HEK293T (cell line): ENCODE data around the gene ANKRD12.

ENCODE experiments used
- CTCF ChIA-PET: fragments of 350-600 bp; formaldehyde crosslinking; extraction: SDS; loops from one replicate; lab custom pipeline; 2021; ENCODE audit warnings: antibody characterized with exemption, inconsistent platforms; lab: Yijun Ruan, JAX
- POLR2A ChIA-PET: fragments of 350-600 bp; formaldehyde crosslinking; extraction: SDS; loops from one replicate; lab custom pipeline; 2020; ENCODE audit warnings: antibody characterized with exemption, inconsistent platforms; lab: Yijun Ruan, JAX
- DNase-seq: peaks from one replicate; pipeline ENCODE4 v3.0.0; 2012; ENCODE audit warnings: mixed read lengths; ENCODE audit errors: extremely low spot score
- ARNT ChIP-seq: fragments of 450-650 bp; IDR thresholded peaks from 2 replicates; pipeline ENCODE4 v1.6.1; 2017; ENCODE audit warnings: mild to moderate bottlenecking
- BHLHE40 ChIP-seq: fragments of 450-650 bp; IDR thresholded peaks from 2 replicates; pipeline ENCODE4 v1.6.1; 2016; ENCODE audit warnings: mild to moderate bottlenecking, moderate library complexity, borderline replicate concordance
- CTBP1 ChIP-seq: fragments of 450-650 bp; IDR thresholded peaks from 2 replicates; pipeline ENCODE4 v1.6.1; 2016; ENCODE audit warnings: borderline replicate concordance
- ELF4 ChIP-seq: fragments of 450-650 bp; IDR thresholded peaks from 2 replicates; pipeline ENCODE4 v1.6.1; 2017; ENCODE audit warnings: antibody characterized with exemption
- FOXA1 ChIP-seq: fragments of 450-650 bp; IDR thresholded peaks from 2 replicates; pipeline ENCODE4 v1.6.1; 2016; ENCODE audit warnings: mild to moderate bottlenecking
- FOXK2 ChIP-seq: fragments of 450-650 bp; IDR thresholded peaks from 2 replicates; pipeline ENCODE4 v1.6.1; 2016; ENCODE audit warnings: mild to moderate bottlenecking
- FOXM1 ChIP-seq: fragments of 450-650 bp; IDR thresholded peaks from 2 replicates; pipeline ENCODE4 v1.6.1; 2017; ENCODE audit warnings: mild to moderate bottlenecking, borderline replicate concordance
- HDGF ChIP-seq: fragments of 450-650 bp; IDR thresholded peaks from 2 replicates; pipeline ENCODE4 v1.6.1; 2017; ENCODE audit warnings: antibody characterized with exemption, borderline replicate concordance
- L3MBTL2 ChIP-seq: fragments of 450-650 bp; conservative IDR thresholded peaks from 2 replicates; pipeline ENCODE4 v1.6.1; 2016; ENCODE audit warnings: mild to moderate bottlenecking
- LEF1 ChIP-seq: fragments of 450-650 bp; IDR thresholded peaks from 2 replicates; pipeline ENCODE4 v1.6.1; 2017; ENCODE audit warnings: mild to moderate bottlenecking, borderline replicate concordance
- NFRKB ChIP-seq: fragments of 450-650 bp; IDR thresholded peaks from 2 replicates; pipeline ENCODE4 v1.6.1; 2016; ENCODE audit warnings: mild to moderate bottlenecking, moderate library complexity
- SP1 ChIP-seq: fragments of 450-650 bp; IDR thresholded peaks from 2 replicates; pipeline ENCODE4 v1.6.1; 2017
- SUZ12 ChIP-seq: fragments of 450-650 bp; IDR thresholded peaks from 2 replicates; pipeline ENCODE4 v1.6.1; 2016; ENCODE audit warnings: mild to moderate bottlenecking
- TARDBP ChIP-seq: fragments of 450-650 bp; IDR thresholded peaks from 2 replicates; pipeline ENCODE4 v1.6.1; 2016
- ZNF384 ChIP-seq: fragments of 450-650 bp; IDR thresholded peaks from 2 replicates; pipeline ENCODE4 v1.6.1; 2016
- TF ChIP-seq, protein P1 (sequence below): fragments of 450-650 bp; IDR thresholded peaks from 2 replicates; pipeline ENCODE4 v1.6.1; 2016

The ANKRD12 gene

DNA sequence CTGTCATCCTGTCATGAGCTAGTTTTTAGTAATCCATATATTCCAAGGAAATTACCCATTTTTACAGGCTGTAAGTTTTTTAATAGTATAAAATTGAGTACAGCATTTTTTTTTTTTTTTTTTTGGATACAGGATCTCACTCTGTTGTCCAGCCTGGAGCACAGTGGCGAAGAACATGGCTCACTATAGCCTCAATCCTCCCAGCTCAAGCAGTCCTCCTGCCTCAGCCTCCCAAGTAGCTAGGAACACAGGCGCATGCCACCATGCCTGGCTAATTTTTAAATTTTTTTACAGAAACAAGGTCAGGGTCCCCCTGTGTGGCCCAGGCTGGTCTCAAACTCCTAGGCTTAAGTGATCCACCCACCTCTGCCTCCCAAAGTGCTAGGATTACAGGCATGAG is 56.5 kb downstream of the ANKRD12 start:
- TF ChIP-seq, protein P1, sequence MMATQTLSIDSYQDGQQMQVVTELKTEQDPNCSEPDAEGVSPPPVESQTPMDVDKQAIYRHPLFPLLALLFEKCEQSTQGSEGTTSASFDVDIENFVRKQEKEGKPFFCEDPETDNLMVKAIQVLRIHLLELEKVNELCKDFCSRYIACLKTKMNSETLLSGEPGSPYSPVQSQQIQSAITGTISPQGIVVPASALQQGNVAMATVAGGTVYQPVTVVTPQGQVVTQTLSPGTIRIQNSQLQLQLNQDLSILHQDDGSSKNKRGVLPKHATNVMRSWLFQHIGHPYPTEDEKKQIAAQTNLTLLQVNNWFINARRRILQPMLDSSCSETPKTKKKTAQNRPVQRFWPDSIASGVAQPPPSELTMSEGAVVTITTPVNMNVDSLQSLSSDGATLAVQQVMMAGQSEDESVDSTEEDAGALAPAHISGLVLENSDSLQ = no peak
- TF ChIP-seq ELF4 (no peak), LEF1 (no peak), HDGF (no peak), SP1 (no peak), CTBP1 (no peak), FOXK2 (no peak), ARNT (no peak), FOXA1 (no peak), FOXM1 (no peak), L3MBTL2 (no peak), NFRKB (no peak), ZNF384 (no peak), BHLHE40 (no peak), TARDBP (no peak), SUZ12 (no peak)
- no peak for DNase-seq
- ChIA-PET POLR2A (no interaction called here), CTCF (no interaction called here)

DNA sequence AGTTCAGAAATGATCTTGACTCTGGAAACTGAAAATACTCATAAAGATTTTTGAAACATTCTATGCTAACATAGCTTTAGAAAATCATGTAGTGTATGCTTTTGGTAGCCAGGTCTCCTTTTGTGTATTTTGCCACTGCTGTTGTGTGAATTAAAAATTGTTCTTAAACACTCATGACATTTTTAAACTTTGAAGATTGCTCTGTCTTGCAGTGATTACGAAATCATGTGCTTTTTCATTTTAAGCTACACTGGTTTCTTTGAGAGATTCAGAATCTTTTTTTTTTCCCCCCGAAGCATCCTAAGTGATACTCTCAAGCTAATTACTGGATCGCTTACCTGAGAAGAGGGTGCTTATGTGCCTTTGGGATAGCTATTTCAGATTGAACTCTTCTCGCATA is 60.0 kb downstream of the ANKRD12 start:
- ChIA-PET POLR2A (no interaction called here), CTCF (no interaction called here)
- no peak for DNase-seq
- TF ChIP-seq, protein P1 = no peak
- TF ChIP-seq FOXM1 = no peak
- TF ChIP-seq LEF1 = no peak
- TF ChIP-seq ZNF384 = no peak
- no peak for TF ChIP-seq ELF4
- TF ChIP-seq BHLHE40 = no peak
- no peak for TF ChIP-seq SUZ12
- TF ChIP-seq SP1 = no peak
- TF ChIP-seq ARNT = no peak
- no peak for TF ChIP-seq TARDBP
- no peak for TF ChIP-seq L3MBTL2
- no peak for TF ChIP-seq FOXK2

DNA sequence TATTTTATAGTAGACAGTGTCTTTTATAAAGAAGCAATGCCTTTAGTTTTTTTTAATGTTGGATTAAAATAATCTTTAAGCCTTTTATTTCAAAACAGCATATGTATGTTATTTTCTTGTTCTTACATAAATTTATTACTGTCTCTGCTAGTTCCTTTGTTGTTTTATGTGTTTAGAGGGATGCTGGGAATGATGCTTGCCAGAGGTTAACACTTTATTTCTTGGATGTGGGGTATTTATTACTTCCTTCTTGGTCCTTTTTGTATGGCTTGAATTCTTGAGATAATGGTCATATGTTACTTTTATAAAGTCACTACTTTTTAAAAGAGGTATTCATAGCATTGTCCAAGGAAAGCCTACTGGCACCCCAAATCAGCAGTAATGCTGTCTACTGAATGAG is 63.1 kb downstream of the ANKRD12 start:
- POLR2A ChIA-PET = no interaction called here
- no peak for DNase-seq
- CTCF ChIA-PET = no interaction called here
- no peak for TF ChIP-seq SUZ12
- TF ChIP-seq, protein P1 = no peak

DNA sequence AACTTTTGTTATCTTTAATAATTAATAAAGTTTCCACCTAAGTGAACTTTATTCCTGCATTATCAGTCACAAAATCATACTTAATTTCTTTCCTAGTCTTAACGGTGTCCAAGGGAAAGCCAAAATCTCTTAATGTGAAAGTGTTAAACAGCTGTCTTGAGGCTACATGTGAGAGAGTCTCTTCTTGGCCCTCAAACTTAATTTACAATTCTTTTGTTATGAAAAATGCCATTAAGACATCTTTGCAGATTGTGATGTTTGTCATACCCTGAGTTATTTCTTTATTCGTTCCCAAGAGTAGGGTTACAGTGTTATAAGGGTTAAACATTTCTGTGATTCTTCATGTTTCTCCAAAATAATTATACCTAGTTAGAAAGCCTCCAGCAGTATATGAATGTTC is 64.6 kb downstream of the ANKRD12 start:
- ChIA-PET POLR2A (no interaction called here), CTCF (no interaction called here)
- no peak for DNase-seq
- TF ChIP-seq FOXM1 = no peak
- TF ChIP-seq L3MBTL2 = no peak
- TF ChIP-seq NFRKB = no peak
- no peak for TF ChIP-seq SP1
- TF ChIP-seq SUZ12 = no peak
- TF ChIP-seq ZNF384 = no peak

DNA sequence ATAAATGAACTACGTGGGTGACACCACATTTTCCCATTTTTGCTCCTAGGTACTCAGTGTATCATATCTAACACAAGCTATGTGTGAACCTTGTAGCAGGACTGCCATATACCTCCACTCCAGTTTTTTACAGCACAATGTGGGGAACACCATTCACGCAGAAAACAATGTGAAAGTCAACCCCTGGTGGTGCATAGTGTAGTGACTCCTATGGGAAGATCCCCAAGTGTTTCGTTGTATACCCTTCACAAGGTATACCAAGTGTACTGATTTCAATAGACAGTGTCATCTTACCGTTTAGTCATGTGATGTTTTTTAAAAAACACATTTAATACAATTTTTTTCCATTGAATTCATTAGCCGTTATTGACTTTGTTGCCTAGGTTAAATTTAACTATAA is 68.1 kb downstream of the ANKRD12 start:
- no peak for TF ChIP-seq NFRKB
- TF ChIP-seq, protein P1 = no peak
- TF ChIP-seq LEF1 = no peak
- no peak for TF ChIP-seq BHLHE40
- no peak for TF ChIP-seq SUZ12
- TF ChIP-seq TARDBP = no peak
- no peak for TF ChIP-seq HDGF
- TF ChIP-seq CTBP1 = no peak
- TF ChIP-seq FOXM1 = no peak
- TF ChIP-seq ZNF384 = no peak
- no peak for TF ChIP-seq ELF4
- TF ChIP-seq FOXA1 = no peak
- no peak for TF ChIP-seq ARNT
- no peak for TF ChIP-seq FOXK2
- no peak for TF ChIP-seq L3MBTL2
- TF ChIP-seq SP1 = no peak
- DNase-seq = no peak
- ChIA-PET POLR2A (no interaction called here), CTCF (no interaction called here)

DNA sequence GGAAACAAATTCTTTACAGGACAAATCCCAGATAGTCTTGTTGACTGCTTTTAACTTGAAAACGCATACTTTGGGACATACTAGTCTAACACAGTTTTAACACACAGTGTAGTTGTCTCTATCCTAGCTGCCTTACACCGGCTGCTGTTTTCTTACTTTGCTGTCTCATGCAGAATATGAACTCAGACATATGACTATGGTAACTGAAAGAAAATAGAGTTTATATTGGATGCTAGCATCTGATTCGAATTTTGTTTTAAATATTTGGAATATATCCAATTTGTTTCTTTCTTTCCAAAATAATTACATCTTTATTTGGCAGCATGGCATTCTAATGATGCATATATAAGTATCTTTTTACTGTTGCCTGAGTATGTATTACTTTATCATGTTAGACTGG is 69.8 kb downstream of the ANKRD12 start:
- TF ChIP-seq ZNF384 = no peak
- TF ChIP-seq SUZ12 = no peak
- TF ChIP-seq BHLHE40 = no peak
- no peak for TF ChIP-seq ARNT
- no peak for TF ChIP-seq HDGF
- no peak for TF ChIP-seq FOXA1
- no peak for TF ChIP-seq LEF1
- TF ChIP-seq NFRKB = no peak
- no peak for TF ChIP-seq L3MBTL2
- ChIA-PET POLR2A (no interaction called here), CTCF (no interaction called here)
- DNase-seq = no peak
